OCI-M2 (cell line): Measurements from ENCODE around the gene TRAFD1.

ENCODE experiments used
- DNase-seq: peaks from one replicate; lab custom pipeline; 2025; ENCODE audit not compliant: unreplicated experiment; lab: John Stamatoyannopoulos, UW

TRAFD1 gene

GRCh38 chr12:112175361-112176155 is 50.2 kb downstream of the TRAFD1 start:
- no peak for DNase-seq

- no peak for DNase-seq
Measured at GRCh38 chr12:112176321-112177010, 51.1 kb downstream of the TRAFD1 start.

- DNase-seq = no peak
Measured at GRCh38 chr12:112178796-112179195, 53.4 kb downstream of the TRAFD1 start.

GRCh38 chr12:112179341-112179740 is 54.0 kb downstream of the TRAFD1 start:
- DNase-seq = no peak

- DNase-seq = no peak
Measured at GRCh38 chr12:112179916-112180315, 54.6 kb downstream of the TRAFD1 start.

GRCh38 chr12:112180422-112180821 is 55.1 kb downstream of the TRAFD1 start:
- no peak for DNase-seq

- no peak for DNase-seq
Measured at GRCh38 chr12:112182499-112182898, 57.1 kb downstream of the TRAFD1 start.

- DNase-seq = no peak
Measured at GRCh38 chr12:112183141-112184021, 58.0 kb downstream of the TRAFD1 start.

- no peak for DNase-seq
Measured at GRCh38 chr12:112184056-112184887, 58.9 kb downstream of the TRAFD1 start.

GRCh38 chr12:112185093-112185923 is 59.9 kb downstream of the TRAFD1 start:
- no peak for DNase-seq

- no peak for DNase-seq
Measured at GRCh38 chr12:112188130-112188830, 62.9 kb downstream of the TRAFD1 start.

GRCh38 chr12:112190231-112191025 is 65.1 kb downstream of the TRAFD1 start:
- no peak for DNase-seq

- no peak for DNase-seq
Measured at GRCh38 chr12:112191201-112191600, 65.8 kb downstream of the TRAFD1 start.

GRCh38 chr12:112191840-112192321 is 66.5 kb downstream of the TRAFD1 start:
- no peak for DNase-seq

GRCh38 chr12:112192475-112192874 is 67.1 kb downstream of the TRAFD1 start:
- no peak for DNase-seq

GRCh38 chr12:112194601-112195247 is 69.4 kb downstream of the TRAFD1 start:
- no peak for DNase-seq

- no peak for DNase-seq
Measured at GRCh38 chr12:112196196-112196875, 71.0 kb downstream of the TRAFD1 start.
